GM10266 (cell line): Measurements from ENCODE around the gene BNIP3.

Experiments
- DNase-seq: peaks from one replicate; pipeline ENCODE4 v3.0.0; 2012; ENCODE audit errors: extremely low spot score
- CTCF ChIP-seq: IDR thresholded peaks from 2 replicates; pipeline ENCODE4 v1.5.1; 2012; ENCODE audit warnings: mild to moderate bottlenecking, low read depth; ENCODE audit not compliant: control insufficient read depth, insufficient read depth; ENCODE audit errors: missing control alignments

The BNIP3 gene

GRCh38 chr10:131971591-131971990 lies 10.1 kb downstream of the BNIP3 start:
- no peak for DNase-seq
- TF ChIP-seq CTCF: no peak

- no peak for TF ChIP-seq CTCF
- no peak for DNase-seq
Measured at GRCh38 chr10:131970946-131971345, 10.8 kb downstream of the BNIP3 start.

- TF ChIP-seq CTCF: no peak
- no peak for DNase-seq
Measured at GRCh38 chr10:131968949-131969348, 12.8 kb downstream of the BNIP3 start.

- no peak for DNase-seq
- TF ChIP-seq CTCF: no peak
Measured at GRCh38 chr10:131964298-131964697, 17.4 kb downstream of the BNIP3 start.

DNA sequence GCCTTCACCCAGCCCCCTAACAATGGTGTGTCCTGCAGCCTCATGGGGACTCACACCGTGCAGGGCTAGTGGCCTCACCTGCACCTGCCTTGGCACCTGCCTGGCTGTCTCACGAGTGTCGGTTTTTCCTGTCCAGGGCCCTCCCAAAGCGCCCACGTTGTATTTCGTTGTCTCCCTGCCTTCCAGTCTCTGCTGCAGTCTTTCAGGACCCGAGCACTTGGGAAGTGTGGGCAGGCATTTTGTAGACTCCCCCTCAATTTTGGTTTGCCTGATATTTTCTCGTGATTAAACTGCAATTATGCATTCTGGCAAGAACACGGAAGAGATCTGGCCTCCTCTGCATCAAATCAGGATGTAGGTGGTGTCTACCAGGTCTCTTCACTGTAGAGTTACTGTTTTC lies 17.9 kb downstream of the BNIP3 start:
- no peak for TF ChIP-seq CTCF
- DNase-seq: no peak

DNA sequence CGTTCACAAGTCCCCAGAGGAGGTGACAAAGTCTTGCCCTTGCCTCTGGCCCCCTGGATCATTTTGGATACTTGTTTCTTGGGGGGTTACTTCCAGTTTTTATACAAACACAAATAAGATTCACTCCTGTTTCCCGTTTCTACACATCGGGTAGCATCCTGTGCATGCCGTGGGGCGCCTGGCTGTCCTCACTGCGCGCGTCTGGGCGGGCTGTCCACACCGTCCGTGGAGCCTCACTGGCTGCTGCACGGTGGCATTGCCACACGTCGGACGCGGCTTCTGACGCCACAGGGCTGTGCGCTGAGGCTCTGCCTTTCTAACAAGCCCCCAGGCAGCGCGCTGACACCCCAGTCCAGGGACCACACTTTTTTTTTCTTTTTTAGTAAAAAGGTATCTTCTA lies 18.4 kb downstream of the BNIP3 start:
- no peak for DNase-seq
- no peak for TF ChIP-seq CTCF

DNA sequence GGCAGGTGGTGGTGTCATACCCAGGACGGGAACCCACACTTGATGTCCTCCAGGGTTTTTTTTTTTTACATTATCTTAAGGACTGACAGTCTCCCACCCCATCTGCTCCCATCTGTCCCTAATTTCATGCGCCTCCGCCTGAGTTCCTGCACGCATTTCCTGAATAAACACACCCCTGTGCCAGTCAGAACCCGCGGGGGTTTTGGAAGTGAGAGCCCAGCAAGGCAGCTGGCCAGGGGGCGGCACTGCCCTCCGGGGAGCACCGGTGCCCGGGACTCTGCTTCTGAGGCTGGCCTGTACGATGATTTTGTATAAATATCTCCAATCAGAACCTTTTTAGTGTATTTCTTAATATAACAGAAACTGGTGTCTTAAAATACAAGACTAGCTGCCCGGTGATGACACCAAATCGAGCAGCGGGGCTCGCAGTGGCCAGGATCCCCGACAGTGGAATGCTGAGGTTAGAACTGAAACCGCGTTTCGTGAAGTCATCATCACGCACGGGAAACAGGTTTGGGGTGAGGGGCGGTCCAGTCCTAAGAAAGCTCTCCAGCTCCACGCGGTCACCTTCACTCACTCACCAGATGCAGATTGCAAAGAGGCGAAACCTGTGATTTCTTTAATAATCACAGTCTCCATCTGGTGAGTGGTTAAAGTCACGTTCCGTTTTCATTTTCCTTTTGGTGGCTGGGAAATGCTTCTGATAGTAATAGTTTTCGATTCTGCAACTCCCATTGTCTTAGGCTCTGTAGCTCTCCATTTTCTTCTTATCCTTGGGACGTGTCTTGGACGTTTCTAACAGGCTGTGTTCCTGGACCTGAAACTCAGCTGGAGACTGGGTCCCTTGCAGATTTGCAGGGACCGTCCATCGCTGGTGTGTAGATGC lies 19.7 kb downstream of the BNIP3 start:
- DNase-seq: no peak
- no peak for TF ChIP-seq CTCF
